Upper lobe of left lung (tissue), 6 donors: Measurements from ENCODE around the gene HSPA2. TPM values are rescaled to one million over a fixed set of nuclear protein-coding genes. Genes with fewer than 3 reads are reported as not detected.

ENCODE experiments used
- ATAC-seq, 2 donors: fragments of 200-7000 bp; cut with Tn5 transposase; one replicate each; pipeline ENCODE4 v1.9.1; 2022; ENCODE audit warnings: mild to moderate bottlenecking in 2 of 2, moderate library complexity in 2 of 2; ENCODE audit not compliant: low FRiP score in 2 of 2
- DNase-seq, 2 donors: peaks; one replicate each; pipeline ENCODE4 v3.0.0-alpha.2; 2019 to 2020
- H3K27ac ChIP-seq, 4 donors: fragments of 200-600 bp; sonication (generic); one replicate each; pipeline ENCODE4 v1.5.1; 2016 to 2019
- H3K27me3 ChIP-seq, 4 donors: fragments of 200-600 bp; sonication (generic); one replicate each; pipeline ENCODE4 v1.5.1; 2017 to 2019
- H3K36me3 ChIP-seq, 4 donors: fragments of 200-600 bp; sonication (generic); one replicate each; pipeline ENCODE4 v1.5.1; 2016 to 2019
- H3K4me1 ChIP-seq, 4 donors: fragments of 200-600 bp; sonication (generic); one replicate each; pipeline ENCODE4 v1.5.1; 2018 to 2019
- H3K4me3 ChIP-seq, 4 donors: fragments of 200-600 bp; sonication (generic); one replicate each; pipeline ENCODE4 v1.5.1; 2017 to 2019; ENCODE audit warnings: mild to moderate bottlenecking in 2 of 4, moderate library complexity in 1 of 4
- H3K9me3 ChIP-seq, 4 donors: fragments of 200-600 bp; sonication (generic); one replicate each; pipeline ENCODE4 v1.5.1; 2018 to 2019
- EP300 ChIP-seq, 4 donors: sonication (generic); formaldehyde crosslinking; IDR thresholded peaks; one replicate each; pipeline ENCODE4 v1.5.1; 2017; ENCODE audit warnings: antibody characterized with exemption in 4 of 4, control low read depth in 2 of 4
- POLR2A ChIP-seq, 4 donors: fragments of 450-650 bp; IDR thresholded peaks; one replicate each; pipeline ENCODE4 v1.5.1; 2016 to 2017; ENCODE audit warnings: antibody characterized with exemption in 4 of 4, mild to moderate bottlenecking in 2 of 4
- POLR2AphosphoS5 ChIP-seq, 2 donors: sonication (generic); formaldehyde crosslinking; IDR thresholded peaks; one replicate each; pipeline ENCODE4 v1.5.1; 2017; ENCODE audit warnings: antibody characterized with exemption in 2 of 2
- WGBS, 2 donors: methylation state at CpG; one replicate each; pipeline ENCODE4 v1.1.5; 2017 to 2018; 5-methylcytosine and 5-hydroxymethylcytosine counted together
- total RNA-seq, 6 donors: library from RNA; depleted of rRNA in 4 of 6; stranded (reverse); fragments of >200 nt in 4 of 6; gene quantifications; one replicate each; pipeline versions ENCODE4 v1.1.0 to v1.2.1, GENCODE V29; 2016 to 2021
- TF ChIP-seq, protein P1 (sequence below), 6 experiments: fragments of 450-650 bp in 4 of 6; fragments of 200-600 bp in 2 of 6; sonication (generic) in 2 of 6; IDR thresholded peaks; one replicate each; pipeline ENCODE4 v1.5.1; 2016 to 2019; ENCODE audit warnings: antibody characterized with exemption in 6 of 6
- donor health status: DM: no; HTN: no; CAD: no; lungs with moderate emphysema.
- donor health status: DM: no; HTN: yes; CAD: no; lungs with severe emphysema.

The HSPA2 gene
- total RNA-seq, 6 donors from 2014 or later = 4.8 to 25.7 (median 12.1) TPM

DNA sequence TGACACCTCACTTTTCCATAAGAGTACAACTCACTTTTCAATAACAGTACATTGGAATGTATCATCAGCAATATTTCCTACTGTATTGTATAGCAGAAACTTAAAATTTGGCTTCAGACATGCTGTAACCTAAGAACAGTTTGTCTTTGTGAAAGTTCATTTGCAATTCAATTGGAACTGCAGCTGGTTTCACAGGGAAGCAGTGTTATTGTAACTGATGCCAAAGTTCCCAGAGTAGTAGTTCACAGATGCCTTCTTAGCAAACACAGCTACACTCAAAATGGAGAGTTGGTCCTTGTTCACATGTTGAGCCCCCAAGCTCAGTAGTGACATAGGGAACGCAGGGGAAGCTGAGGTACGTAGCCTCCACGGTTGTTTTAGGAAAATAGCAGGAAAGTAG lies 32.6 kb downstream of the HSPA2 start:
- H3K36me3 ChIP-seq = no peaks in the 10 kb centered on the region
- H3K27me3 ChIP-seq = no peaks in the 10 kb centered on the region
- H3K9me3 ChIP-seq = no peaks in the 10 kb centered on the region
- H3K4me3 ChIP-seq = no peak overlapping the region
- H3K4me1 ChIP-seq = peaks cover 0 to 2% (median 0%) of the 10 kb centered on the region in 4 donors
- DNase-seq (no peak), ATAC-seq (no peak)
- no peak overlapping the region for H3K27ac ChIP-seq
- TF ChIP-seq POLR2AphosphoS5 (IDR thresholded peaks at IDR 0.05) (no peak), POLR2A (IDR thresholded peaks at IDR 0.05) (no peak), EP300 (IDR thresholded peaks at IDR 0.05) (no peak)
- TF ChIP-seq, protein P1, sequence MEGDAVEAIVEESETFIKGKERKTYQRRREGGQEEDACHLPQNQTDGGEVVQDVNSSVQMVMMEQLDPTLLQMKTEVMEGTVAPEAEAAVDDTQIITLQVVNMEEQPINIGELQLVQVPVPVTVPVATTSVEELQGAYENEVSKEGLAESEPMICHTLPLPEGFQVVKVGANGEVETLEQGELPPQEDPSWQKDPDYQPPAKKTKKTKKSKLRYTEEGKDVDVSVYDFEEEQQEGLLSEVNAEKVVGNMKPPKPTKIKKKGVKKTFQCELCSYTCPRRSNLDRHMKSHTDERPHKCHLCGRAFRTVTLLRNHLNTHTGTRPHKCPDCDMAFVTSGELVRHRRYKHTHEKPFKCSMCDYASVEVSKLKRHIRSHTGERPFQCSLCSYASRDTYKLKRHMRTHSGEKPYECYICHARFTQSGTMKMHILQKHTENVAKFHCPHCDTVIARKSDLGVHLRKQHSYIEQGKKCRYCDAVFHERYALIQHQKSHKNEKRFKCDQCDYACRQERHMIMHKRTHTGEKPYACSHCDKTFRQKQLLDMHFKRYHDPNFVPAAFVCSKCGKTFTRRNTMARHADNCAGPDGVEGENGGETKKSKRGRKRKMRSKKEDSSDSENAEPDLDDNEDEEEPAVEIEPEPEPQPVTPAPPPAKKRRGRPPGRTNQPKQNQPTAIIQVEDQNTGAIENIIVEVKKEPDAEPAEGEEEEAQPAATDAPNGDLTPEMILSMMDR (IDR thresholded peaks at IDR 0.05) = no peak
- WGBS, 2 donors = 91% methylated on average over 3 of the region's 3 CpGs

DNA sequence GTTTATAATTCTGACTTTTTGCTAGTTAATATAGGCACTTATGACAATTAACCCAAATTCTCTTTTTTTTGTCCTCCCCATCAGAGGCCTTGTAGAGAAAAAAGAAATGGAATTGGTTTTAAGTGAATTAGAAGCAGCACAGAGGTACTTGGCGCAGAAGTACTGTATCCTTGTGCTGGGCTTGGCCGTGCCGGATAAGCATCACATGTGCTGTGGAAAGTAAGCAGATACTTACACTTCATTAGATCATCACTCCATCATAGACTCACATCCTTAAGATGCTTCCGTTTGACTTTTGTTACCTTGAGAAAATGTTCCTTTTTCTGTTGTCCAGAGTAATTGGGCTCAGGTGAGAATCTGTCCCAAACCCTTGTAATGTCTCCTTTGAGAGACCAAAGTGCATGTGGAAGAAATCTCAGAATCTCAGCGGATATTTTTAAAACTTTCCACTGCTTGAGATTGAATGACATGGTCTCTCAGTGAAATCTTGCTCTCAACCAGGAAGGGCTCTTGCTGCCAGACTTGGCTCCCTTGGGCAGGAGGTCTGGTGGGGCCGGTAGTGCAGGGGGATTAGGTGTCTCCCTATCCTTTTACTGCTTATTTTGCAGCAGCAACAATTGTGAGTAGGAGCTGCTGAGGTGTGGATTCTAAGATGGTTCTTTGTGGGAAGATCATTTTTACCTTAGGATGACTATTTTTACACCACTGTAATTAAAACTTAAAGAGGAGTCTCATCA lies 34.0 kb downstream of the HSPA2 start:
- H3K4me1 ChIP-seq = peaks cover 0 to 2% (median 0%) of the 10 kb centered on the region in 4 donors
- TF ChIP-seq, protein P1 (IDR thresholded peaks at IDR 0.05) = no peak
- no peak for TF ChIP-seq POLR2A (IDR thresholded peaks at IDR 0.05)
- no peak for TF ChIP-seq EP300 (IDR thresholded peaks at IDR 0.05)
- ATAC-seq (no peak), DNase-seq (no peak)
- WGBS, 2 donors = 90 to 96% methylated on average over 6 of the region's 6 CpGs
- no peak overlapping the region for H3K27ac ChIP-seq
- H3K9me3 ChIP-seq = no peaks in the 10 kb centered on the region
- no peaks in the 10 kb centered on the region for H3K36me3 ChIP-seq
- no peak overlapping the region for H3K4me3 ChIP-seq
- no peaks in the 10 kb centered on the region for H3K27me3 ChIP-seq

DNA sequence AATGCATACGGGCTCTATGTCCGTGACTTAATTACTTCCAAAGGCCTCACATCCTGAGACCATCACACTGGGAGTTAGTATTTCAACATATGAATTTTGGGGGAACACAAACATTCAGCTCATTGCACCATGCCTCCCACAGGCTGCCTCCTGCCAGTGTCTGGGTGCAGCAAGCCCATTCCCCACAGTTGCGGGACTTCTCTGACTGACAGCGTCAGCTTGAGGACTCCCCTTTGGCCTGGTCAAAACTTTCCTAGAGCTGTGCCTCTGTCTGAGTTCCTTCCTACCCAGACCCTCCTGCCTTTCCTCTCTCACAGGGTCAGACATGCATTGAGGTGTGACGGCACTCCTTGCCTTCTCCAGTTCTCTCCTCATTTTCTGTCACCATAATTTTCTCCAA lies 36.7 kb downstream of the HSPA2 start:
- Histone ChIP-seq H3K4me1 (peaks cover 0 to 2% (median 0%) of the 10 kb centered on the region in 4 donors), H3K36me3 (no peaks in the 10 kb centered on the region), H3K27ac (no peak overlapping the region), H3K9me3 (no peaks in the 10 kb centered on the region), H3K4me3 (no peak overlapping the region), H3K27me3 (no peaks in the 10 kb centered on the region)
- ATAC-seq (no peak), DNase-seq (no peak)
- no peak for TF ChIP-seq EP300 (IDR thresholded peaks at IDR 0.05)
- no peak for TF ChIP-seq POLR2AphosphoS5 (IDR thresholded peaks at IDR 0.05)
- TF ChIP-seq, protein P1 (IDR thresholded peaks at IDR 0.05) = no peak
- no peak for TF ChIP-seq POLR2A (IDR thresholded peaks at IDR 0.05)
- WGBS, 2 donors = 97 to 99% methylated on average over 5 of the region's 5 CpGs

DNA sequence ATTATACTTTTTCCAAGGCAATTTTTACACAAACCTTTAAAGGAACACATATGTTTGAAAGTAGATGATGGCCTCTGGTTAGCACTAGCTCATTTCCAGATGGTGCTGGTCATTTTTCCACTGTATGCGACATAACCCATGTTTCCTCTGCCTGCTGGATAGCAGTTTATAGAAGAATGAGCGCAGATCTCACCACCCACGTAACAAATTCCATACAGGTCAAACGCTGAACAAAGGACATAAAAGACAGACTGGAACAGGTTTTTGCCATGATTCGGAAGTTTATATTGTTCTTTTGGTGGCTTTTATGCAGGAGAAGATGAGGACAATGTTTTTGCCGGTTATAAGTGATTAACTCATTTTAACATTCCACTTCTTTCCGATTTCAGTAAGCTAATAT lies 39.9 kb downstream of the HSPA2 start:
- DNase-seq (no peak), ATAC-seq (no peak)
- Histone ChIP-seq H3K27me3 (no peaks in the 10 kb centered on the region), H3K4me1 (no peaks in the 10 kb centered on the region), H3K36me3 (no peaks in the 10 kb centered on the region), H3K9me3 (no peaks in the 10 kb centered on the region), H3K27ac (no peak overlapping the region), H3K4me3 (no peak overlapping the region)
- TF ChIP-seq POLR2AphosphoS5 (IDR thresholded peaks at IDR 0.05) (no peak), POLR2A (IDR thresholded peaks at IDR 0.05) (no peak), EP300 (IDR thresholded peaks at IDR 0.05) (no peak)
- WGBS, 2 donors = 84 to 85% methylated on average over 7 of the region's 7 CpGs

DNA sequence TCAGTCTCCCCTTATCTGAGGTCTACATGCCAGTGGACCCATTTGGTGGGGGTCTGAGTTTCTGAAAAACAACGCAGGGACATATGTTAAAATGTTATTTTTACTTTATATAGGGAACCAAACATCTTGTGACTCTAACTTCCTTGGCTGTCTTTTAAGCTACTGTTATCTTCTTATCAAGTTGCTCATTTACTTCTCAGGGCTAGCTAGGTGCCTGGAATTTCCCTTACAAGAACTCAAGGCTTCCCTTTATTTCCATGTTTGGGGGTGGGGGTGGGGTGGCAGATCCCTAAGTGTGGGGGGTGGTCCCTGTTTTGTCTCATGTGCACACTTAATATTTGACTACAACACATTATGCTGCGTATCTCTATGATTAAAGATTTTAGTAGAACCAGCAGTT lies 40.8 kb downstream of the HSPA2 start:
- Histone ChIP-seq H3K9me3 (no peaks in the 10 kb centered on the region), H3K27ac (no peak overlapping the region), H3K36me3 (no peaks in the 10 kb centered on the region), H3K4me1 (no peaks in the 10 kb centered on the region), H3K4me3 (no peak overlapping the region), H3K27me3 (no peaks in the 10 kb centered on the region)
- DNase-seq (no peak), ATAC-seq (no peak)
- 56 to 63% methylated on average over 2 of the region's 2 CpGs for WGBS, 2 donors
- TF ChIP-seq EP300 (IDR thresholded peaks at IDR 0.05) (no peak), POLR2A (IDR thresholded peaks at IDR 0.05) (no peak), POLR2AphosphoS5 (IDR thresholded peaks at IDR 0.05) (no peak)
- TF ChIP-seq, protein P1 (IDR thresholded peaks at IDR 0.05) = no peak
